Naive thymus-derived CD8-positive, alpha-beta T cell (primary cell): ENCODE measurements around the gene PABPN1. TPM values are rescaled to one million over a fixed set of nuclear protein-coding genes. Genes with fewer than 3 reads are reported as not detected.

Experiments used
- ATAC-seq, 2 donors: fragments of 150-1000 bp; cut with Tn5 transposase in 1 of 2; sonication (Bioruptor Pico), chemical (Tn5 transposase) in 1 of 2; 1 replicate in 1 of 2; 2 replicates in 1 of 2; pipeline ENCODE4 v1.10.0; 2021; ENCODE audit warnings: mild to moderate bottlenecking in 2 of 2, moderate library complexity in 2 of 2
- POLR2A ChIA-PET: fragments of 350-600 bp; sonication (Branson Sonifier 250); formaldehyde crosslinking; loops from one replicate; lab custom pipeline; 2021; ENCODE audit warnings: antibody characterized with exemption; lab: Charles Lee
- DNase-seq, 10 donors: peaks; one replicate each; pipeline versions ENCODE4 v3.0.0 to v3.0.0-alpha.2; 2020 to 2022
- H3K27ac Mint-ChIP-seq, 10 donors: one replicate each; pipeline ENCODE4 v1.8.0; 2020 to 2022; ENCODE audit warnings: mild to moderate bottlenecking in 10 of 10, mixed read lengths in 10 of 10, moderate library complexity in 4 of 10, inconsistent platforms in 1 of 10
- H3K27me3 Mint-ChIP-seq, 5 donors: one replicate each; pipeline ENCODE4 v1.8.0; 2021 to 2022; ENCODE audit warnings: mixed read lengths in 5 of 5
- H3K36me3 Mint-ChIP-seq, 3 donors: one replicate each; pipeline ENCODE4 v1.8.0; 2020 to 2022; ENCODE audit warnings: mixed read lengths in 3 of 3, mild to moderate bottlenecking in 2 of 3, inconsistent platforms in 1 of 3
- H3K4me1 Mint-ChIP-seq, 4 donors: one replicate each; pipeline ENCODE4 v1.8.0; 2021 to 2022; ENCODE audit warnings: mixed read lengths in 4 of 4
- H3K4me3 Mint-ChIP-seq, 10 donors: one replicate each; pipeline ENCODE4 v1.8.0; 2020 to 2022; ENCODE audit warnings: mild to moderate bottlenecking in 10 of 10, mixed read lengths in 10 of 10, moderate library complexity in 6 of 10, inconsistent platforms in 1 of 10
- H3K9me3 Mint-ChIP-seq, 9 donors: one replicate each; pipeline ENCODE4 v1.8.0; 2020 to 2022; ENCODE audit warnings: mixed read lengths in 9 of 9, mild to moderate bottlenecking in 3 of 9, inconsistent platforms in 1 of 9, moderate library complexity in 1 of 9
- polyA plus RNA-seq, 3 donors: library from polyadenylated mRNA; unstranded; fragments of 300-500 nt; fragmentation: Illumina TruSeq; gene quantifications; one replicate each; pipeline ENCODE4 v1.2.3, GENCODE V29; 2021
- total RNA-seq, 8 experiments: library from RNA in 2 of 8; stranded (reverse) in 2 of 8; gene quantifications; one replicate each; pipeline ENCODE4 v1.2.3 and lab custom pipeline; 2021 to 2026

PABPN1 gene
- total and polyA plus RNA-seq, 5 experiments from 2014 or later: 84.3 to 218 (median 96.9) TPM

DNA sequence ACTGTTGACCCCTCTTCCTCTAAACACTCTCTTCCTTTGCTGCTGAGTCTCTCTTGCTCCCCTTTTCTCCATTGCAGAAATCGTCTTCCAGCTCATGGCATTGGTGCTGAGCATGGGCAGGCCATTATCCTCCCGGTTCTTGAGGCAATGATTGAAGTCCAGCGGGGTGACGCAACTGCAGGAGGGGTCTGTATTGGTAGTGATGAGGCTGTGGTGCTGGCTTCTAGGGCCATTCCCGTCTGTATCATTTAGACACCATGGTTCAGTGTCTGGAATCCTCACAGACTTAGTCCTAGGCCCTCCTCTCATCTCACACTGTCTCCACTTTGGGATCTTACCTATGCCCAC, 32.1 kb downstream of the PABPN1 start:
- H3K9me3 Mint-ChIP-seq: no peaks in the 10 kb centered on the region
- peaks cover 0 to 4% (median 0%) of the 10 kb centered on the region in 3 donors for H3K36me3 Mint-ChIP-seq
- peaks cover 15 to 21% (median 17%) of the 10 kb centered on the region in 4 donors for H3K4me1 Mint-ChIP-seq
- POLR2A ChIA-PET: interaction anchor here (4.5 kb wide), 1 partner anchor 32 kb away, joined by 25 read pairs; the partner anchor contains the start of gene PABPN1
- peak overlapping the region; percentile 75 to 91 (median 86) for H3K4me3 Mint-ChIP-seq
- H3K27ac Mint-ChIP-seq: peak overlapping the region in 8 of 10 donors; percentile 9 to 83 (median 53)
- no peak for DNase-seq
- H3K27me3 Mint-ChIP-seq: peaks cover 3 to 51% (median 12%) of the 10 kb centered on the region in 5 donors
- no peak for ATAC-seq

DNA sequence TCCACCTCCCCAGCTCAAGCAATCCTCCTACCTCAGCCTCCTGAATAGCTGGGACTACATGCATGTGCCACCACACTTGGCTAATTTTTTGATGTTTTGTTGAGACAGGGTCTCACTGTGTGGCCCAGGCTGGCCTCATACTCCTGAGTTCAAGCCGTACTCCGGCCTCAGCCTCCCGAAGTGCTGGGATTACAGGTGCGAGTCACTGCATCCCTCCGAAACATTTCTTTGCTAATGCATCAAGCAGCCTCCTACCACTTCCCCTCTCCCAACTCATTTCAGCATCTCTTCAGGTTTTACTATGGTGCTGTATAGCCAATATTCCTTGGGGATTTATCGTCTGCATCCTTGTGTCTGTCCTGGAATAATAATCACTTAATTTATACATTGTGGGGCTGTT, 33.7 kb downstream of the PABPN1 start:
- Mint-ChIP-seq H3K27me3 (peaks cover 3 to 48% (median 12%) of the 10 kb centered on the region in 5 donors), H3K4me1 (peaks cover 15 to 21% (median 16%) of the 10 kb centered on the region in 4 donors), H3K9me3 (no peaks in the 10 kb centered on the region), H3K36me3 (peaks cover 0 to 4% (median 0%) of the 10 kb centered on the region in 3 donors), H3K27ac (no peak overlapping the region), H3K4me3 (no peak overlapping the region)
- no peak for ATAC-seq
- DNase-seq: no peak
- POLR2A ChIA-PET: interaction anchor here (4.5 kb wide), 1 partner anchor 34 kb away, joined by 25 read pairs; the partner anchor contains the start of gene PABPN1

DNA sequence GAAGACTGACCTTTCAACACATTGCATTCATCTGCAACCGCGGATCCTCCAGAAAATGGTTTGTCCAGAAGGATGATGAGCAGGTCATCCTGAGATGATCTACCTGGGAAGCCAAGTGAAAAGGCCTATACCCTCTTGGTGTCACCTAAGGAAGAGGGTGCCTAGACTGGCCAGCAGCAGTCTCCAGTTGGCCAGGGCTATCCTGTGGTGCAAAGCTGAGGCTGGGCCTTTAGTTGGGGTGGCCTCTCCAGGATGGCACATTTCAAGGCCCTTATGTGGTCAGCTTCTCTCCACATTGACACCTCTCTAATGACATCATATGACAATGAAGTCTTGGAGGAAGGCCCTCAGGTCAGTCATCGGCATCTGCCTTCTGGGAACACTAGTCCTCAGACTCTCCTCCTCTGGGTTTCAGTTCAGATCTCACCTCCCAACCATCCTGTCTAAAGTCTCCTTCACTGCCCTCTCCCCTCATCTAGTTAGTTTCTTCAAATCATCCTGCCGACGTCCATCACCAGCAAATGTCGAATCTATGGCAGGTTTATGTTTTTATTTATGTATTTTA, 34.7 kb downstream of the PABPN1 start:
- H3K27me3 Mint-ChIP-seq: peaks cover 3 to 40% (median 6%) of the 10 kb centered on the region in 5 donors
- no peak overlapping the region for H3K4me3 Mint-ChIP-seq
- ATAC-seq (no peak), DNase-seq (no peak)
- POLR2A ChIA-PET: no interaction called here
- peak overlapping the region in 1 of 10 donors; percentile 35 for H3K27ac Mint-ChIP-seq
- peaks cover 10 to 17% (median 15%) of the 10 kb centered on the region in 4 donors for H3K4me1 Mint-ChIP-seq
- H3K9me3 Mint-ChIP-seq: no peaks in the 10 kb centered on the region
- H3K36me3 Mint-ChIP-seq: no peaks in the 10 kb centered on the region

DNA sequence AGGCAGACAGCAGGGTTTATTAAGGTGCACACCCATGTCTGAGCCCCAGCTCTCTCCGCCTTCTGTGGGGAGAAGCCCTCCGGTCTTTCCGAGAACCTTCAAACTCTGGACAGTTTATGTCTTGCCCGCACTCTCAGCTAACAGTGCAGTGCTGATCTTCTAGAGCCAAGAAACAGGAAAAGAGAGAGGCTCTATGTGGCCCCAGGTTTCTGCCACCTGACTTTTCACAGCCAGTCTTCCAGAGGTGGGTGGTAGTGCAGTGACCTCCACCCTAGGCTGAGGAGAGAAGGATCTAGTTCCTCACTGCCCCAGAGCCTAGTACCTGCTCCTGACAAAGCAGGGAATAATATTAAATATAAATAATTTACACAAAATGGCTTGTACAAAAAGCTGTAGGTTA, 35.4 kb downstream of the PABPN1 start:
- POLR2A ChIA-PET: no interaction called here
- Mint-ChIP-seq H3K27ac (no peak overlapping the region), H3K27me3 (peaks cover 0 to 35% (median 4%) of the 10 kb centered on the region in 5 donors), H3K9me3 (no peaks in the 10 kb centered on the region), H3K4me1 (peaks cover 7 to 10% (median 9%) of the 10 kb centered on the region in 4 donors), H3K36me3 (no peaks in the 10 kb centered on the region), H3K4me3 (no peak overlapping the region)
- ATAC-seq: no peak
- DNase-seq: no peak

DNA sequence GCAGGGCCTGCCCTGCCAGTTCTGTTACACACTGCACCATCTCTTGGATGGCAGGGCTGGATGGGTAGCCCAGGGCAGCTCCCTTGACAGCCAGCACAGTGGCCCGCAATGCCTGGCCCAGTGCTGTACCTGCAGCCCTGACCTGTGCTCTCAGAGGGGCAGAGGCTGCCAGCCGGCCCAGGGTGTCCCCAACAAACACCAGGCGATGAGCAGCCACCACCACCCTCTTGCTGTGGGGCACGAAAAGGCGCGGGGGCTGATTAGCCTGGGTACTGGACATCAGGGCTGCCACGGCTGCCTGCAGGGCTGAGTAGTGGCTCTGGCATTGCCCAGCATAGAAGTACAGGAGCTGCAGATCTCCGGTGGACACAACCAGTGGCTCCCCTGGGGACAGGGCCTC, 36.0 kb downstream of the PABPN1 start:
- no peak for DNase-seq
- ATAC-seq: no peak

DNA sequence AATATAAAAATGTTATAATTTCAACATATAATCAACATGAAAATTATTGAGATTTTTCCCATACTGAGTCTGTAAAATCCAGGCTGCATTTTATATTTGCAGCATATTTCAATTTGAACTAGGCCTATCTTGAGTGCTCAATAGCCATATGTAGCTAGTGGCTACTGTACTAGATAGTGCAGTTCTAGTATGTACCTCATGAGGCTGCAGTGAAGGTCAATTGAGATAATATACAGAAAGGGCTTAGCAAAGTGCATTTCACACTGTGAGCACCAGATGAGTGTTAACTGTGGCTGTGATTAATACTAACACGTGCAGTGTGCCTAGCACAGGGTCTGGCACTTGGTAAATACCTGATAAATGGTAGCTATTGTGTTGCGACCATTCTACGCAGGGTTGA, 36.8 kb downstream of the PABPN1 start:
- POLR2A ChIA-PET: no interaction called here

More for the DNA sequence above, 36.0 kb downstream of the PABPN1 start:
- H3K27me3 Mint-ChIP-seq: peaks cover 0 to 35% (median 4%) of the 10 kb centered on the region in 5 donors
- peaks cover 7 to 10% (median 9%) of the 10 kb centered on the region in 4 donors for H3K4me1 Mint-ChIP-seq
- no peaks in the 10 kb centered on the region for H3K9me3 Mint-ChIP-seq
- POLR2A ChIA-PET: no interaction called here
- H3K36me3 Mint-ChIP-seq: no peaks in the 10 kb centered on the region
- H3K27ac Mint-ChIP-seq: no peak overlapping the region
- no peak overlapping the region for H3K4me3 Mint-ChIP-seq

DNA sequence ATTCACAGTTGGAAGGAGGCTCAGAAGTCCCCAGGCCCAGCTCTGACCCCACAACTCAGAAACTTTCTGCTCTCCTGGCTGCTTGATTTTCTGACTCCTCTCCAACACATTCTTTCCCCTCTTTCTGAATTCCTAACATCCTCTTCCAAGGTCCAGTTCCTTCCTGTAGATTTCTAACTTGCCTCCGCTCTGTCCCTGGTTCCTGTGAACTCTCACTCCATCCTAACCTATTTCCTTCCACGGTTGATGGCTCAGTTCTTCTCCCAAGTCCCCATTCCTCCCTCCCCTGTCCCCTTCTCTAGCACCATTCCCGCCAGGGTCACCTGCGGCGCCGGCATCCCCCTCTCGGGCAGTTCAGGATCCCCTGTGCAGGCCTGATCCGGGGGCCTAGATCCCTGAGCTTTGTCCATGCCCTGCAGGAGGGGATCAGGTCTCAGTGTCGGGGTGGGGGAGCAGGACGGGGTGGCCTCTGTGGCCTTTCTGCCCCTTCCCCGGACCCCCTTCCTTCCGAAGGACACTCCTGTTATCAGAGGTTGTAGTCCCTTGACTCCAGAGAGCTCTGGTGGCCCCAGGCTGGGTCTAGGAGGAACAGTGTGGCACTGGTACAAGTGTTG, 37.4 kb downstream of the PABPN1 start:
- Mint-ChIP-seq H3K36me3 (no peaks in the 10 kb centered on the region), H3K4me1 (peaks cover 0 to under 1% (median under 1%) of the 10 kb centered on the region in 4 donors), H3K27me3 (peaks cover 0 to 27% (median 4%) of the 10 kb centered on the region in 5 donors), H3K4me3 (no peak overlapping the region), H3K27ac (no peak overlapping the region), H3K9me3 (no peaks in the 10 kb centered on the region)
- POLR2A ChIA-PET: no interaction called here
- ATAC-seq: no peak
- no peak for DNase-seq

More for the DNA sequence above, 36.8 kb downstream of the PABPN1 start:
- peaks cover 4 to 6% (median 5%) of the 10 kb centered on the region in 4 donors for H3K4me1 Mint-ChIP-seq
- H3K36me3 Mint-ChIP-seq: no peaks in the 10 kb centered on the region
- ATAC-seq (no peak), DNase-seq (no peak)
- H3K27ac Mint-ChIP-seq: no peak overlapping the region
- H3K4me3 Mint-ChIP-seq: no peak overlapping the region
- H3K9me3 Mint-ChIP-seq: no peaks in the 10 kb centered on the region
- peaks cover 0 to 31% (median 4%) of the 10 kb centered on the region in 5 donors for H3K27me3 Mint-ChIP-seq

DNA sequence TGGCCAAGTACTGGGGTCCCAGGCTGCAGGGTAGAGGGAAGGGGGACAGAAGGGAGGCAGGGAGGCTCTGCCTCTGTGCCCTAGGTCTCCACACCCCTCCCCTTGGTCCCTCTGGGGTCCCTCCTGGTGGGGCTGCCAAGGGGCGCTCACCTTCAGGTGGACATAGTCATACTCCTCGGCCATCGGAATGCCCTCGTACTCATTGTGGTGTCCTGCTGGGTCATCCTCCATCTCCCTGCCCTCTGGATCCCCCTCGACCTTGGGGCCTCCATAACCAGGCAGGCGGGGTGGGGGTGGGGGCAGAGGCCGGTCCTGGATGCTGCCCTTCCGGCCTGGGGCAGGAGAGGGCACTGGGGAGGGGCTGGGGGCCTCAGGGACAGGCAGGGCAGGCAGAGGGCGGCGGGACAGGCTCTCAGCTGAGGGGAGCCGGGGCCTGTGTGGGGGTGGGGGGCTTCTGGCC, 37.9 kb downstream of the PABPN1 start:
- H3K27ac Mint-ChIP-seq: no peak overlapping the region
- H3K4me3 Mint-ChIP-seq: no peak overlapping the region
- POLR2A ChIA-PET: interaction anchor here (1.6 kb wide), 1 partner anchor 38 kb away, joined by 5 read pairs; the partner anchor contains the start of gene PABPN1
- H3K9me3 Mint-ChIP-seq: no peaks in the 10 kb centered on the region
- no peaks in the 10 kb centered on the region for H3K4me1 Mint-ChIP-seq
- H3K27me3 Mint-ChIP-seq: peaks cover 3 to 24% (median 7%) of the 10 kb centered on the region in 5 donors
- H3K36me3 Mint-ChIP-seq: no peaks in the 10 kb centered on the region
- ATAC-seq: no peak
- no peak for DNase-seq

DNA sequence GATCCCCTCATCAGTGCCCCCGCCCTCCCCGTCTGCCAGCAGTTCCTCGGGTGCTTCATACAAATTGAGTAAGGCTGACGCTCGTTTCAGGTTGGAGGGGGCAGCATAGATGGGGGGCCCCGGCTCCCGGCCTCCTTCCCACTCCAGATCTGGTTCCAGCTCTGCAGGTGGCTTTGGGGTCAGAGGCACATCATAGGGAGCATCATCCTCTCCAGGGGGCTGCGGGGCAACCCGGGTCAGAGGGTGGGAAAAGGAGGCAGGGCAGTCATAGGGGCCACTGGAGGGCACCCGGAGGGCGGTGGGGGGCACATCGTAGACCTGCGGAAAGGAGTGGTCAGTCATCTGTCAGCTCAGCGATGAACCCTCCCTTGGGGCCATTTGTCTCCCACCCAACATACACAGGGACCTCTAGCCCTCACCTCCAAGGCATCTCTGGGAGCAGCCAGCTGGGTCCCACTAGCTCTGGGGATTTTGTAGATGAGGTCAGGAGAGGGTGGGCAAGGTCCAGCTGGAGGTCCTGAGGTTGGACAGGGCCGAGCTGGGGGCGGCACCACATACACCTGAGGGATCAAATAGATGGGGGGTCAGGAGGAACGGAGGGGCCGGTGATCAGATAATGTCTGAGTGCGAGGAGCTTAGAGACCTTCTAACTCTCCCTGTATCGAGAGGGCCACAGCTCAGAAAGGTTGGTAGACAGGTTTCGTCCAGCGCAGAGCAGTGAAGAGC, 38.6 kb downstream of the PABPN1 start:
- no peaks in the 10 kb centered on the region for H3K9me3 Mint-ChIP-seq
- H3K36me3 Mint-ChIP-seq: no peaks in the 10 kb centered on the region
- H3K4me3 Mint-ChIP-seq: no peak overlapping the region
- peak overlapping the region in 1 of 10 donors; percentile 24 for H3K27ac Mint-ChIP-seq
- POLR2A ChIA-PET: interaction anchor here (1.6 kb wide), 1 partner anchor 38 kb away, joined by 5 read pairs; the partner anchor contains the start of gene PABPN1
- peaks cover 0 to 6% (median 2%) of the 10 kb centered on the region in 4 donors for H3K4me1 Mint-ChIP-seq
- H3K27me3 Mint-ChIP-seq: peaks cover 8 to 28% (median 14%) of the 10 kb centered on the region in 5 donors
- ATAC-seq: no peak
- DNase-seq: no peak

DNA sequence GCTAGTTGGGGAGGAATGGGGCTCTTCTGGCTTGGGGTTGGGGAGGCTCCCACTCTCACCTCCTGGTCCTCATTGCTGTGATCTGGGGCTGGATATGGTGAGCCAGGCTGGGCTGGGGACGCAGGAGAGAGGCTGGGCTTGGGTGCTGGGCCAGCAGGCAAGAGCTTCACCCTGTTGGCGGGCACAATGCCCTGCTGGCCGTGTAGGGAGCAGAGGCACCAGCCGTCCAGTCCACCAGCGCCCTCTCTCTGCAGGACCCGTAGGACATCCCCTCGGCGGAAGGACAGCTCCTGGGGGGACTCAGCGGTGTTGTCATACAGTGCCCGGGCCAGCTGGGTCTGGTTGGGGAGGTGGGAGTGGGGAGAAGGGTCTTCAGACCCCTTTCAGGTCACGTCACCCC, 39.2 kb downstream of the PABPN1 start:
- Mint-ChIP-seq H3K9me3 (no peaks in the 10 kb centered on the region), H3K36me3 (no peaks in the 10 kb centered on the region), H3K27me3 (peaks cover 8 to 25% (median 15%) of the 10 kb centered on the region in 5 donors), H3K27ac (no peak overlapping the region), H3K4me3 (no peak overlapping the region), H3K4me1 (peaks cover 0 to 7% (median 2%) of the 10 kb centered on the region in 4 donors)
- DNase-seq (no peak), ATAC-seq (no peak)
- POLR2A ChIA-PET: interaction anchor here (1.6 kb wide), 1 partner anchor 39 kb away, joined by 5 read pairs; the partner anchor contains the start of gene PABPN1

DNA sequence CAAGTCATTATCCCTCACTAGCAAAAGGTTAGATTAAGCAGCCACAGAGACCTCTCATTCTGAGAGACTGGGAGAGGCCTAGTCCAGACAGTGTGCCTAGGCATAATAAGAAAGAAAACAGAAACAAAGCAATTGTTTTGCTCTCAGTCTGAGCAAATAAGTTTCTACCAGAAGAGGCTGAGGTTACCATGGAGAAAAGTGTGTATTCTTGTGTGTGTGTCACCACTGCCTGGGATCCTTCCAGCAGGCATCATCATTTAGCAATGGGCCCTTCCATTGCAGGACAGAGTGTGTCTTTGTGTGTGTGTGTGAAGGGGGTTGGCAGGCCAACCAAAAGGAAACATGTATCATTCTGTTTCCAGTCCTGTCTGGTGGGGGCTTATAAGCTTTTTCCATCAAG, 40.1 kb downstream of the PABPN1 start:
- H3K4me3 Mint-ChIP-seq: no peak overlapping the region
- peaks cover 0 to 7% (median 2%) of the 10 kb centered on the region in 4 donors for H3K4me1 Mint-ChIP-seq
- peak overlapping the region in 2 of 10 donors; percentile 3 to 34 for H3K27ac Mint-ChIP-seq
- POLR2A ChIA-PET: interaction anchor here (0.6 kb wide), 1 partner anchor 62 kb away, joined by 6 read pairs; no protein-coding TSS in a partner anchor
- peaks cover 5 to 24% (median 14%) of the 10 kb centered on the region in 5 donors for H3K27me3 Mint-ChIP-seq
- H3K9me3 Mint-ChIP-seq: no peaks in the 10 kb centered on the region
- ATAC-seq: no peak
- no peak for DNase-seq
- no peaks in the 10 kb centered on the region for H3K36me3 Mint-ChIP-seq

DNA sequence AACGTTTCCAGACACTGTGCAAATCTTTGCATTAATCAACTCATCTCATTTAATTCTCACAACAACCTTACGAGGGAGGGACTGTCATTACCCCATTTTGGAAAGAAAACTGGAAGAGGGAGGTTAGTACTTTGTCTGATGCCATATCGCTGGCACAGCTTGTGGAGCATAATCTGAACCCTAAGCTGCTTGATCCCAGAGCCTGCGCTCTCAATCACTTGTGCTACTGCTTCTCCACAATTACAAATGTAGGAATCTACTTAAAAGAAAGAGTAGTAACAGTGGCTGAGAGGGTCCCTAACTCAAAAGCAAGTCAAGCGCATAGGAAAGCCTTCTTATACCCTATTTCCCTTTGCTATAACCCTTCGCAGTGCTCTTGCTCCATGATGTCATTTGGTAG, 40.5 kb downstream of the PABPN1 start:
- no peaks in the 10 kb centered on the region for H3K36me3 Mint-ChIP-seq
- POLR2A ChIA-PET: interaction anchor here (0.6 to 1.0 kb wide), 2 partner anchors 9 to 62 kb away, joined by 3 to 6 read pairs; partner anchors contain the start of gene SLC22A17
- no peak overlapping the region for H3K27ac Mint-ChIP-seq
- ATAC-seq: no peak
- no peak for DNase-seq
- peaks cover 0 to 8% (median 2%) of the 10 kb centered on the region in 4 donors for H3K4me1 Mint-ChIP-seq
- H3K4me3 Mint-ChIP-seq: no peak overlapping the region
- H3K9me3 Mint-ChIP-seq: no peaks in the 10 kb centered on the region
- H3K27me3 Mint-ChIP-seq: peaks cover 7 to 28% (median 18%) of the 10 kb centered on the region in 5 donors
